Esophagus squamous epithelium (tissue), 4 donors: ENCODE measurements around the gene DHX32.

ENCODE experiments used
- POLR2A ChIP-seq, 4 donors: fragments of 450-650 bp; IDR thresholded peaks; one replicate each; pipeline ENCODE4 v1.6.1; 2017; ENCODE audit warnings: antibody characterized with exemption in 4 of 4, mild to moderate bottlenecking in 4 of 4, moderate library complexity in 3 of 4
- TF ChIP-seq, protein P1 (sequence below), 6 experiments: fragments of 450-650 bp in 4 of 6; fragments of 200-600 bp in 2 of 6; sonication (generic) in 2 of 6; IDR thresholded peaks; one replicate each; pipeline ENCODE4 v1.5.1; 2016 to 2019; ENCODE audit warnings: antibody characterized with exemption in 6 of 6, mild to moderate bottlenecking in 4 of 6, moderate library complexity in 4 of 6

GRCh38 chr10:125788156-125789034, 92.7 kb downstream of the DHX32 start:
- no peak for TF ChIP-seq POLR2A (IDR thresholded peaks at IDR 0.05)
- TF ChIP-seq, protein P1, sequence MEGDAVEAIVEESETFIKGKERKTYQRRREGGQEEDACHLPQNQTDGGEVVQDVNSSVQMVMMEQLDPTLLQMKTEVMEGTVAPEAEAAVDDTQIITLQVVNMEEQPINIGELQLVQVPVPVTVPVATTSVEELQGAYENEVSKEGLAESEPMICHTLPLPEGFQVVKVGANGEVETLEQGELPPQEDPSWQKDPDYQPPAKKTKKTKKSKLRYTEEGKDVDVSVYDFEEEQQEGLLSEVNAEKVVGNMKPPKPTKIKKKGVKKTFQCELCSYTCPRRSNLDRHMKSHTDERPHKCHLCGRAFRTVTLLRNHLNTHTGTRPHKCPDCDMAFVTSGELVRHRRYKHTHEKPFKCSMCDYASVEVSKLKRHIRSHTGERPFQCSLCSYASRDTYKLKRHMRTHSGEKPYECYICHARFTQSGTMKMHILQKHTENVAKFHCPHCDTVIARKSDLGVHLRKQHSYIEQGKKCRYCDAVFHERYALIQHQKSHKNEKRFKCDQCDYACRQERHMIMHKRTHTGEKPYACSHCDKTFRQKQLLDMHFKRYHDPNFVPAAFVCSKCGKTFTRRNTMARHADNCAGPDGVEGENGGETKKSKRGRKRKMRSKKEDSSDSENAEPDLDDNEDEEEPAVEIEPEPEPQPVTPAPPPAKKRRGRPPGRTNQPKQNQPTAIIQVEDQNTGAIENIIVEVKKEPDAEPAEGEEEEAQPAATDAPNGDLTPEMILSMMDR (IDR thresholded peaks at IDR 0.05) = no peak
